Breast epithelium (tissue), 4 donors: ENCODE measurements around the gene HABP2. TPM values are rescaled to one million over a fixed set of nuclear protein-coding genes. Genes with fewer than 3 reads are reported as not detected.

Experiments used
- DNase-seq, 2 donors: peaks; one replicate each; pipeline ENCODE4 v3.0.0-alpha.2; 2019; ENCODE audit warnings: low spot score in 2 of 2
- H3K27ac ChIP-seq, 2 donors: fragments of 200-600 bp; sonication (generic) in 1 of 2; one replicate each; pipeline ENCODE4 v1.5.1; 2016 to 2019; ENCODE audit warnings: mild to moderate bottlenecking in 1 of 2
- H3K27me3 ChIP-seq, 2 donors: fragments of 200-600 bp; sonication (generic) in 1 of 2; one replicate each; pipeline versions ENCODE4 v1.5.1 to v1.6.0; 2017 to 2019; ENCODE audit warnings: control low read depth in 1 of 2, mild to moderate bottlenecking in 1 of 2
- H3K36me3 ChIP-seq: fragments of 200-600 bp; one replicate; pipeline ENCODE4 v1.5.1; 2019
- H3K4me1 ChIP-seq, 2 donors: fragments of 200-600 bp; sonication (generic); one replicate each; pipeline ENCODE4 v1.5.1; 2016 to 2019; ENCODE audit warnings: control low read depth in 1 of 2
- H3K4me3 ChIP-seq, 3 donors: fragments of 200-600 bp; sonication (generic); 1 replicate in 2 of 3; 2 replicates in 1 of 3; pipeline ENCODE4 v1.5.1; 2016 to 2019; ENCODE audit warnings: mild to moderate bottlenecking in 3 of 3, moderate library complexity in 2 of 3
- H3K9me3 ChIP-seq, 2 donors: fragments of 200-600 bp; sonication (generic) in 1 of 2; one replicate each; pipeline ENCODE4 v1.5.1; 2016 to 2019; ENCODE audit warnings: control low read depth in 1 of 2
- POLR2A ChIP-seq: fragments of 450-650 bp; IDR thresholded peaks from one replicate; pipeline ENCODE4 v1.6.1; 2016; ENCODE audit warnings: antibody characterized with exemption, mild to moderate bottlenecking, moderate library complexity
- POLR2AphosphoS5 ChIP-seq, 3 donors: sonication (generic); formaldehyde crosslinking; IDR thresholded peaks; one replicate each; pipeline ENCODE4 v1.6.1; 2017; ENCODE audit warnings: antibody characterized with exemption in 3 of 3
- intact Hi-C: fragments of 100-400 bp; cut with DNase I; formaldehyde crosslinking; loops from one replicate; pipeline ENCODE4 v1.15.1; 2023; ENCODE audit warnings: low total_unique reads
- total RNA-seq, 3 donors: library from RNA; depleted of rRNA; stranded (reverse); fragments of >200 nt; gene quantifications; one replicate each; pipeline ENCODE4 v1.1.0, GENCODE V29; 2016
- TF ChIP-seq, protein P1 (sequence below), 3 donors: fragments of 450-650 bp; IDR thresholded peaks; one replicate each; pipeline ENCODE4 v1.5.1; 2016 to 2017; ENCODE audit warnings: antibody characterized with exemption in 3 of 3, mild to moderate bottlenecking in 3 of 3, moderate library complexity in 3 of 3

The HABP2 gene
- total RNA-seq, 3 donors from 2014 or later = 0.29 to 0.66 TPM; not detected in 1

DNA sequence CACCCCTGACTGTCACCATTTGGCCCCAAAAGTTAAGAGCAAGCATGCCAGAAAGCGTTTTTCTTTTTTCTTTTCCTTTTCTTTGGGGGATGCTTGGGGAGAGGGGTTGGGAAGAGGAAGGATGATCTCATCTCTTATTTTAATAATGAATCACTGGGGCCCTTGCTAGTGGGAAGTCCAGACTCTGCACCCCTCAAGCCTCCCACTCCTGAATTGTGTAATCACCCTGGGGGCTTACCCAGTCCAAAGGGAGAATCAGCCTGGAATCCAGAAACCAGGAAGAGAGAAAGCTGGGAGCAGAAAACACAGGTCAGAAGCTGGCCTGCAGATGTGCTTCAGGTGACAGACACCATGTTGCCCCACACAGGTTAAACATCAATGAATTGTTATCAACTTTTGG, 14.7 kb upstream of the HABP2 start:
- Histone ChIP-seq H3K4me1 (no peaks in the 10 kb centered on the region), H3K36me3 (no peaks in the 10 kb centered on the region), H3K9me3 (no peaks in the 10 kb centered on the region), H3K27me3 (no peaks in the 10 kb centered on the region), H3K4me3 (no peak overlapping the region), H3K27ac (no peak overlapping the region)
- no peak for TF ChIP-seq POLR2A
- TF ChIP-seq POLR2AphosphoS5 (IDR thresholded peaks at IDR 0.05) = no peak
- TF ChIP-seq, protein P1, sequence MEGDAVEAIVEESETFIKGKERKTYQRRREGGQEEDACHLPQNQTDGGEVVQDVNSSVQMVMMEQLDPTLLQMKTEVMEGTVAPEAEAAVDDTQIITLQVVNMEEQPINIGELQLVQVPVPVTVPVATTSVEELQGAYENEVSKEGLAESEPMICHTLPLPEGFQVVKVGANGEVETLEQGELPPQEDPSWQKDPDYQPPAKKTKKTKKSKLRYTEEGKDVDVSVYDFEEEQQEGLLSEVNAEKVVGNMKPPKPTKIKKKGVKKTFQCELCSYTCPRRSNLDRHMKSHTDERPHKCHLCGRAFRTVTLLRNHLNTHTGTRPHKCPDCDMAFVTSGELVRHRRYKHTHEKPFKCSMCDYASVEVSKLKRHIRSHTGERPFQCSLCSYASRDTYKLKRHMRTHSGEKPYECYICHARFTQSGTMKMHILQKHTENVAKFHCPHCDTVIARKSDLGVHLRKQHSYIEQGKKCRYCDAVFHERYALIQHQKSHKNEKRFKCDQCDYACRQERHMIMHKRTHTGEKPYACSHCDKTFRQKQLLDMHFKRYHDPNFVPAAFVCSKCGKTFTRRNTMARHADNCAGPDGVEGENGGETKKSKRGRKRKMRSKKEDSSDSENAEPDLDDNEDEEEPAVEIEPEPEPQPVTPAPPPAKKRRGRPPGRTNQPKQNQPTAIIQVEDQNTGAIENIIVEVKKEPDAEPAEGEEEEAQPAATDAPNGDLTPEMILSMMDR (IDR thresholded peaks at IDR 0.05) = no peak
- intact Hi-C loops = no loop called here
- DNase-seq = no peak

DNA sequence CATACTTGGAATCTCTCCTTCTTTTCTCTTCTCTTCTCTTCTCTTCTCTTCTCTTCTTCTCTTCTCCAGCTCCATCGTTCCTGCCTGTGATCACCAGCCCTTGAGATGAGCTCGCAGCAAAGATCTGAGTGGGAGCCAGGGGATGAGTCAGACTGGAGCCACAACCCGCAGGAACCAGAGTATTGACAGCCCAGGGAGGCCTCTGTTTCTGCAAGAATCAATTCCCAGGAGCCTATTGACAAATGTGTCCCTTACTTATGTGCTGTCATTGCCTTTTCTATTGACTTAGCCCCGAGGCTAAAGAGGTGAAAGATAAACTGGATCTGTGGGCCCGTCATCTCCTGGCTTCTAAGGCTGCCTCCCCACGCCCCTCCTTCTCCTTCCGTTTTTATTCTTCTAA, 13.1 kb upstream of the HABP2 start:
- no peak overlapping the region for H3K4me3 ChIP-seq
- no peaks in the 10 kb centered on the region for H3K4me1 ChIP-seq
- H3K27me3 ChIP-seq = no peaks in the 10 kb centered on the region
- no peak for TF ChIP-seq POLR2AphosphoS5 (IDR thresholded peaks at IDR 0.05)
- TF ChIP-seq, protein P1 (IDR thresholded peaks at IDR 0.05) = no peak
- TF ChIP-seq POLR2A = no peak
- no peaks in the 10 kb centered on the region for H3K9me3 ChIP-seq
- DNase-seq = no peak
- no peaks in the 10 kb centered on the region for H3K36me3 ChIP-seq
- intact Hi-C loops = no loop called here
- H3K27ac ChIP-seq = peak overlapping the region in 1 of 2 donors; percentile 43

DNA sequence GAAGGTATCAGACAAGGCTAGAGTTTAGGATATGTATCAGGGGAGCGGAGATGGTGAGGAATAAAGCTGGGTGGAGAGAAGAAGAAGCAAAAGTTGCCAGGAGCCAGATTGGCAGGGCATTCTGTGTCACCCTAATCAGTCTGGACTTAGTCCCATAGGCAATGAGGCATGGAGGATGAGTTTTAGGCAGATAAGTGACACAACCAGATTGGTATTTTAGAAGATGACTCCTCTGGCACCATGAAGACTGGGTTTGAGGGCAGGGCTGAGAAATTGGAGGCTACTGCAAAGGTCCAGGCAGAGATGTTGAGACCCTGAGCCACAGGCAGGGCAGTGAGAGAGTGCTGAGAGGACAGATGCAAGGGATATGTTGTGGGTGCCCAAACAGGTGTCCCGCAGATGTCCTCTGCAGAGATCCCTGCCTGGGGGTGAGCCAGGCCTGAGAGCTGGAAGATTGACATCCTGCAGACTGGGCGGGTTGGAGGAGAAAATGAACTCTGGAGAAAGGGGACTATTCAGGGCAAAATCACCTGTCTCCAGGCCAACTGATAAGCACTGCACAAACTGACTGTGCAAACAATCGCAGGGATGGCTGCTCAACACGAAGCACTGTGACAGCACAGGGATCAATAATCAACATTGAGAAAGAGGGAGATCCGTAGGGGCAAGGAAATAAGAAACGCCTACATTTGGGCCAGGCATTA, 11.9 kb upstream of the HABP2 start:
- DNase-seq = no peak
- Histone ChIP-seq H3K27me3 (no peaks in the 10 kb centered on the region), H3K4me3 (no peak overlapping the region), H3K9me3 (no peaks in the 10 kb centered on the region), H3K36me3 (no peaks in the 10 kb centered on the region), H3K27ac (no peak overlapping the region), H3K4me1 (no peaks in the 10 kb centered on the region)
- intact Hi-C loops = no loop called here
- TF ChIP-seq POLR2AphosphoS5 (IDR thresholded peaks at IDR 0.05) = no peak
- no peak for TF ChIP-seq POLR2A
- TF ChIP-seq, protein P1 (IDR thresholded peaks at IDR 0.05) = no peak

DNA sequence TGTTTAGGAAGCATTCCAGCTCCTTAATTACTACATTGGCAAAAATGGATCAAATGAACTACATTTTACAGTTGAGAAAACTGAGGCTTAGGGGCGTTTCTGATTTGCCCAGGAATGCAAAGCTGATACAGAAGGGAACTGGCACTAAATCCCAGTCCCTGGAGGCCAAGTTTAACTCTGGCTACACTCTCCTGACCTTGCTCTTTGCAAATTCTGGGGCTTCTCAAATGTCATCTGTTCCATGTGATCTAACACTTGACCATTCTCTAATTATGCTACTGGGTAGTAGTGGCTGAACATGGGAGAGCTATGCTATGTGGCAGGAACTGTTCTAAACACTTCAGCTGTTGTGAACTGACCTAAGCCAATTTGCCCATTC, 11.3 kb upstream of the HABP2 start:
- H3K4me1 ChIP-seq = no peaks in the 10 kb centered on the region
- no peak overlapping the region for H3K27ac ChIP-seq
- no peaks in the 10 kb centered on the region for H3K36me3 ChIP-seq
- intact Hi-C loops = no loop called here
- TF ChIP-seq, protein P1 (IDR thresholded peaks at IDR 0.05) = no peak
- TF ChIP-seq POLR2AphosphoS5 (IDR thresholded peaks at IDR 0.05) = no peak
- TF ChIP-seq POLR2A = no peak
- H3K27me3 ChIP-seq = no peaks in the 10 kb centered on the region
- no peak overlapping the region for H3K4me3 ChIP-seq
- DNase-seq = no peak
- no peaks in the 10 kb centered on the region for H3K9me3 ChIP-seq

DNA sequence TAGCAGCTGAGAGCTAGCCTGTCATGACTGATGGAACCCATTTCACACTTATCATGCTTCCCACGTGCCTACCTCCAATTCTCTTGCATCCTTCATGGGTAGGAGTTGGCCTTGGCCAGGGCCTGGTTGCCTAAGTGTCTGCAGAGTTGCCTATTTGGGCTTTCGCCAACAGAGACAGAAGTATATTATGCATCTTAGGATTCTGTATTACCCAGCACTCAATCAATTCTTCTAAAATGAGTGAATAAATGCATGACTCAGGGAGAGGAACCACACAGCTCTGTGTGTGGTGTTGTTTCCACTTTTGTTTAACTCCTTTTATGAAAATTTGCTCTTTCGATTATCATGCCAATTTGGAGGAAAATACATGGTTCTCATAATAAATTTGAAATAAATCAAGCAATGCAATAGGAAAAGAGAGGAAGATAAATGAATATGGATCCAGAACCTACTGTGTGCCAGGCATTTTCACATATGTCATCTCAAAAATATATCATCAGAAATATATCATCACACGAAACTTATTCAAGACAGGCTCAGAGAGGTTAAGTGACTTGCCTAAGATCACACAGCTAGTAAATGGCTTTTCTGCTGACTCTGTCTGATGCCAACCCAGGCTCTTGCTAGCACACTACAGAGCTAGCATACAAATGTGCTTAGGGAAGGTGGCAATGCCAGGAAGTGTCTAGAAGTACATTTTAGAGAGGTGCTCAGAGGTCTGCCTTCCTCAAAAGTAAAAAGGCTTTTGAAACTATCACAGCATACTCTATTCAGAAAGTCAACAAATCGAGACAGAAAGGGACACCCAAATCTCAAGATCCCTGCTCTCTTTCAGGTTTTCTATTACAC, 9.5 kb upstream of the HABP2 start:
- TF ChIP-seq POLR2A (no peak), POLR2AphosphoS5 (IDR thresholded peaks at IDR 0.05) (no peak)
- TF ChIP-seq, protein P1 (IDR thresholded peaks at IDR 0.05) = no peak
- DNase-seq = no peak

More for the DNA sequence above, 9.5 kb upstream of the HABP2 start:
- intact Hi-C loops = no loop called here
- Histone ChIP-seq H3K27ac (no peak overlapping the region), H3K4me1 (no peaks in the 10 kb centered on the region), H3K4me3 (no peak overlapping the region), H3K27me3 (no peaks in the 10 kb centered on the region), H3K9me3 (no peaks in the 10 kb centered on the region), H3K36me3 (no peaks in the 10 kb centered on the region)
